ENCODE results near the gene ZNF700.
"Not testable (repeated sequence)": the region's sequence is repeated elsewhere in the genome, so short reads cannot be mapped to it uniquely, and the experiment has no call there.

The ZNF700 gene

DNA sequence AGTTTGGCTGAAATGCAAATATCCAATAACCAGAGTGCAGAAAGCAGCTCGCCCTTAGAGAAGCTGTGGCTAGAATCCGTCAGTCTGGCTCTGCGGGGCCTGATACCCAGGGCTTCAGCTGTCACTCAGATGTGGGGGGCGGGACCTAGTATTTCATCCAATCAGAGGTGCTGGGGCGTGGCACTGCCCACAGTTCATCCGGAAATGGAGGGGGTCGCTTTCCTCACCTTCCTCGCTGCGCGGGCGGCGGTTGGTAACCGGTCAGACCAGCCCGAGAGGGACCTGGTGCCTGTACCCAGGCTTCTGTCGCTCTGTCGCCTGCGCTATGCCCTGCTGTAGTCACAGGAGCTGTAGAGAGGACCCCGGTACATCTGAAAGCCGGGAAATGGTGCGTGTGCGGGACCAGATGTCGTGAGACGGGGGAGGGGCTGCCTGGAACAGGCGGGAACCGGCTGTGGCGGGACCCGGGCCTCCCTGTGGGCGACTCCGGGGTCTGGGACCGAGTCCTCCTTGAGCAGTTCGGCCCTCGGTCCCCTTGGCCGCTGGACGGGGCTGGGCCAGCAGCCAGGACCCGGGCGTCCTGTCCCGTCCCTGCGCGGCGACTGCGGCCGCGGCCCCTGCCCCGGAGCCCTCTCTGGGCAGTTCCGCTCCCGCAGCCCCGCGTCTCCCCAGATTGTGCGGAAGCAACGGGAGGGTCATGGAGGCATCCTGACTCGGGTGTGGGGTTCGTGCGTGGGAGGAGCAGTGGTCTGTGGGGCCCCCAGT lies at the start of gene ZNF700:
Gene ZNF700 (plus strand): TSS at position 222 of the 765 bp plus-strand sequence. CDS start 104 bp downstream, at position 326.
- DNase-seq = peak; percentile 92

DNA sequence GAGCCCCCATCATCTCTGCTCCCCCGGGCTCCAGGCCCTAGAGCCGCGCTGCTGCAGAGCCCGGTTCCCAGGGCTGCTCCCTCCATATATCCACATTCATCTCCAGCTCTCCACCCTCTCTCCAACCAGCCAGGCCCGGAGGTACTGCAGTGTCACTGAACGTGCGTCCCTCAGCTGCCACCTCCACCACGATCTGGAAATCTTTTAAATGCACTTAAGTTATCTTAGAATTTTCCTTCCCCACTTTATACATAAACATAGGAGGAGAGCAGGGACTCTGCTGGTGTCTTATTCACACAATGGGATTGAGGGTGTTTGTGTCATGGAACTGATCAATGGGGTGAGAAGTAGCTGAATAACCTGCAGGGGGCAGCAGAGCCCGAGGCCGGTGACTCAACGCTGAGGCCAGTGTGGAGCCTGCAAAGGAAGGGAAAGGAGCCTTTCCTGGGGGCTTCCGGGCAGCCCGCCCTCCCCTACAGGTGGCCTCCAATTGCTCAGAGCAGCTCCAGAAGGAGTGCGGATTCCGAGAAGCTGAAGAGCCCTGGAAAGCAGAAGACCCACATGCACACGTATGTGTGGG lies 45.1 kb upstream of the ZNF700 start:
- peak; percentile 18 for DNase-seq

DNA sequence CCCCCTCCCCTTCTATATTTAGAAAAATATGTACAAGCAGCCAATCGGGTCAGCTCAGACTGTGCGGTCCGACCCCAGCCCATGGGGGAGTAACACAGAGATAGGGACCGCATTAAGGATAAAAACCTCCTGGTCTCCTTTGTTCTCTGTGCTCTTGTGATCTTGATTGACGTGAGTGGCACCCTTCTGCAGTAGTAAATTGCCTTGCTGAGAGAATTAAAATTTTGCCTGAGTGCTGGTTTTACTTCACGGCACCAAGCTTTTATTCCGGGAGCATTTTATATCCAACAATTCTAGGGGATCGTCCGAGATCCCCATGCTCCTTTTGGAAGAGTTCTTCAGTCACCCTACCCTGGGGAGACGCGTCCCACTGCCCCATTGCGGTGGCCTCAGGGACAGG lies 44.3 kb upstream of the ZNF700 start:
- DNase-seq = no peak

DNA sequence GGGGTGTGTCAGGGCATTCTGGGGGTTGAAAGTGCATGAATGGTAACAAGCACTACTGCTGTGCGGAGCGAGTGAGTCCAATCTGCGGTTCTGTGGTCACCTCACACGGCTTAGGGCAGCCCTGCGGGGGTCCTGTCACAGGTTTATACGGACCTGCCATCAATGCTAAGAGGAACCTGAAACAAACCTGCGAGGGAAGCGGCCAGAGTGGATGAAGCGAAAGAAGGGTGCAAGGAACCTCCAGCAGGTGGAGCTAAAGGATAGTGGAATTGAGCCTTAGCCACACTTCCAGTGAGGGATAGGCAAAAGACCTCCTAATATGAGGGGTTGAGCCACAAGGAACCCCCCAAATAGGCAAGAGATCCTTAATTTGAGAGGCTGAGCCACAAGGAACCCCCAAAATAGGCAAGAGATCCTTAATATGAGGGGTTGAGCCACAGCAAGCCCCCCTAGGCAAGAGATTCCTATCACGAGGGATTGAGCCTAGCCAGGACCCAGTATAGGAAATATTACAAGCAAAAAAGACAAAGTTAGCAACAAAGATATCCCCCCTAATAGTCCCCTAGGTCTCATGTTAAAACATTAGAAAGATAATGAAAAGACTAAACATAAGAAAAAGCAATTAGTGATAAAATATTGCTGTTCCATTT lies 43.6 kb upstream of the ZNF700 start:
- peak; percentile 59 for DNase-seq

DNA sequence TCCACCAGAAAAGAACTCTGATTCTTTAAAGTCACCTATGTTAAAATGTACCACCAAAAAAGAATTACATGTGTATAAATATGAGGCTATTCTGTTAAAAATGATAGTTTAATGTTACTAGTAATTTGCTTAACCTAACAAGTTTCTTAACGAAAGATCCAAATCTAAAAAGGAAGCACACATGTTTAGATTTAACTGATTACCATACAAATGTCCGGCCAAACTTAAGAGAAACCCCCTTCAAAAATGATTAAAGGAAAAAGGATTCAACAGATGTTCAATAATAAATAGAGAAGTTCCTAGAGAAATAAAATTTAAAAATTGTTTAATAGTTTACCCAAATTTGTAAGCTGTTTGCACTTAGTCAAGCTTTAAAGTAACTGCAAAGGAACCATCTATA lies 42.3 kb upstream of the ZNF700 start:
- no peak for DNase-seq

DNA sequence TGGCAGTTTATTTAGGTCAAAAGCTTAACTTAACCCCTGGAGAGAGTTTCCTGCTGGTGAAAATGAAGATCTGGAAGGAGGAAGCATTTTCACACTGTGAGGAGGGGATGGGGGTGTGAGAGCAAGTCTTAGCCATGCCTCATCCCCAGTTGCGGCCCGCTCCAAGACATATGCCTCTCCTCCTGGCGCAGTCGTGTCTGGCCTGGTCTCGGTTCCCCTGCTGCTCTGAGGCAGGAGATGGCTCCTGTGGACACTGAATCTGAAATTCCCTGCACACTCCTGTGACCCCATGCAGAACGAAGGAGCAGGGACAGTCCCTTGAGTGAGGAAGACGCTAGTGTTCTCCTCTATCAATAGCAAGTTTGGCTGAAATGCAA lies 37.7 kb upstream of the ZNF700 start:
- DNase-seq = no peak

DNA sequence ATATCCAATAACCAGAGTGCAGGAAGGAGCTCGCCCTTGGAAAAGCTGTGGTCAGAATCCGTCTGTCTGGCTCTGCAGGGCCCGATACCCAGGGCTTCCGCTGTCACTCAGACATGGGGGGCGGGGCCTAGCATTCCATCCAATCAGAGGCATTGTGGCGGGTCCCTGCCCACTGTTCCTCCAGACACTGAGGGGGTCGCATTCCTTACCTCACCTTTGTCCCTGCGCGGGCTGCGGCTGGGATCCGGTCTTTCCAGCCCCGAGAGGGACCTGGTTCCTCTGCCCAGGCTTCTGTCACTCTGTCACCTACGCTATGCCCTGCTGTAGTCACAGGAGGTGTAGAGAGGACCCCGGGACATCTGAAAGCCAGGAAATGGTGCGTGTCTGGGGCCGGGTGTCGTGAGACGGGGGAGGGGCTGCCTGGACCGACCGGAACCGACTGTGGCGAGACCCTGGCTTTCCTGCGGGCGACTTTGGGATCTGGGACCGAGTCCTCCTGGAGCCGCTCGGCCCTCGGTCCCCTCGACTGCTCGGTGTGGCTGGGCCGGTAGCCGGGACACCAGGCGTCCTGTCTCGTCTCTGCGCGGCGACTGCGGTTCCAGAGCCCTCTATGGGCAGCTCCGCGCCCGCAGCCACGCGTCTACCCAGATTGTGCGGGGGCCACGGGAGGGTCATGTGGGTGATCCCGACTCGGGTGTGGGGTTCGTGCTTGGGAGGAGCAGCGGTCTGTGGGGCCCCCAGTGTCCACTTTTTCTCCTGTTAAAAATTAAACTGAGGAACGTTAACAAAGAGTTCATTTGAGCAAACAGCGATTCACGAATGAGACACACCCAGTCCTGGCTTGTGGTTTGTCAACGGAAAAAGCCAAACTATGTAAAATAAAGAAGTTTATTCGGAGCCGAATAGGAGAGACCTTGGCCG lies 37.0 kb upstream of the ZNF700 start, which contains the start of gene ZNF69:
Gene ZNF69 (plus strand): TSS at position 172 of the 921 bp plus-strand sequence. CDS start 142 bp downstream, at position 314.
- peak; percentile 61 for DNase-seq

DNA sequence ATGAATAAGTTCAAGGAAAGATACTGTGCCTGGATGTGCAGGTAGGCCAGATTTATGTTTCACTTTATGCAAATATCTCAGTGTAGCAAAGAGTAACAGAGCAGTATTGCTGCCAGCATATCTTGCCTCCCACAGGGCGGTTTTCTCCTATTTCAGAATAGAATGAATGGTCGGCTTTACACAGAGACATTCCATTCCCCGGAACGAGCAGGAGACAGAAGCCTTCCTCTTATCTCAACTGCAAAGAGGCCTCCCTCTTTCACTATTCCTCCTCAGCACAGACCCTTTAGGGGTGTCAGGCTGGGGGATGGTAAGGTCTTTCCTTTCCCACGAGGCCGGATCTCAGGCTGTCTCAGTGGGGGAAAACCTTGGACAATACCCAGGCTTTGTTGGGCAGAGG lies 35.0 kb upstream of the ZNF700 start:
- DNase-seq = not testable (repeated sequence)

DNA sequence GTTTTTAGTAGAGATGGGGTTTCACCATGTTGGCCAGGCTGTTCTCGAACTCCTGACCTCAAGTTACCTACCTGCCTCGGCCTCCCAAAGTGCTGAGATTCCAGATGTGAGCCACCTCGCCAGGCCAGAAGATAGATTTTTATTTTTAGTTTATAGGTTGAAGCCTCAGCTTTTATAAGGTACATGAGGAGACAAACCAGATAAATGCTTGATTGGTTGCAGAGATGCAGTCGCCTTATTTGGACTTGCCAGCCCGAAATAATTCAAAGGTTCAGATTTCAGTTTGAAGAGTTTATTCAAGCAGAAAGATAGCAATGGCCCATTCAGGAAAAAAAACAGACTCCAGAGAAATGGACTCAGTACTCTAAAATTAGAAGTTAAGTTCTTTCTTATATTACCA lies 34.3 kb upstream of the ZNF700 start:
- no peak for DNase-seq

DNA sequence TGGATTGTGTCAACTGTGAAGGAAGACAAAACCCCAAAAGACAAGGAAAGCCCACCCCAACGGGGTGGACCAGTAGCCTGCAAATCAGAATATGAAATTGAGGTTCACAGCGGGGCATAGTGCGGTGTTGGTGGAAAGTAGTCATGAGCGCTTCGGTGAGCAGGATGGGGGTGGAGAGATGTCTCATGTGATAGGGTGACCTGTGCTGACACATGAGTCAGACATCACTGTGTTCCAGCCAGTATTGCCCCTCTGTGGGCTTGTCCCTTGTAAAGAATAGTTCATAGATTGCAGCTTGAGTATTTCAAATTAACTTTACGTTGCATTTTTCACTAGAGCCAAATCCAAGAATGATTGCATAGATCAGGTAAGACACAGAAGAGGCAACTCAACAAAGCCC lies 30.1 kb upstream of the ZNF700 start:
- DNase-seq = no peak

DNA sequence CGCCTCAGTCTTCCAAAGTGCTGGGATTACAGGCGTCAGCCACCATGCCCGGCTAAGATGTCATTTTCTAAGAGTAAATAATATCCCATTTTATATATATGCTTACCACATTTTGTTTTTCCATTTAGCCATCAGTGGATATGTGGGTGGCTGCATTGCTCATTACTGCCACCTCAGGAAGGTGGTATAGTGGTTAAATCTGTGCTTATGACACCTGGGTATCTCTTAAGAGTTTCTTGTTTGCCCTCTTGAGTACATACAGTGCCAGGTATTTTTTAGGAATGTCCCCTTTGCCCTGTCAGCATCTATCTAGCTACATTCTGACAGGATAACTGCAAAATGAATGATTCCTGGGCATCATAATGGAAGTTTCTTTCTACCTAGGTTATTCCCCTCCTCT lies 22.7 kb upstream of the ZNF700 start:
- no peak for DNase-seq

DNA sequence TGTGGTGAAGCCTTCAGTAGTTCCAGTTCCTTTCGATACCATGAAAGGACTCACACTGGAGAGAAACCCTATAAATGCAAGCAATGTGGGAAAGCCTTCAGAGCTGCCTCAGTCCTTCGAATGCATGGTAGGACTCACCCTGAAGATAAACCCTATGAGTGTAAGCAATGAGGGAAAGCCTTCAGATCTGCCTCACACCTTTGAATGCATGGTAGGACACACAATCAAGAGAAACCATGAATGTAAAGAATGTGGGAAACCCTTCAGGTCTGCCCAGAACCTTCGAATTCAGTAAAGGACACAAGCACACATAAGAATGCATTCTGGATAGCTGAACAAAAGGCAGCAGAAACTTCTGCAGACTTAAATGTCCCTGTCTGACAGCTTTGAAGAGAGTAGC lies 19.0 kb upstream of the ZNF700 start:
- no peak for DNase-seq

DNA sequence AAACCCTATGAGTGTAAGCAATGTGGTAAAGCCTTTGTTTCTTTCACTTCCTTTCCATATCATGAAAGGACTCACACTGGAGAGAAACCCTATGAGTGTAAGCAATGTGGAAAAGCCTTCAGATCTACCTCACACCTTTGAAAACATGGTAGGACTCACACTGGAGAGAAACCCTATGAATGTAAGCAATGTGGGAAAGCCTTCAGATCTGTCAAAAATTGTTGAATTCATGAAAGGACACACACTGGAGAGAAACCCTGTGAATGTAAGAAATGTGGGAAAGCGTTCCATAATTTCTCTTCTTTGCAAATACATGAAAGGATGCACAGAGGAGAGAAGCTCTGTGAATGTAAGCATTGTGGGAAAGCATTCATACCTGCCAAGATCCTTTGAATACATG lies 13.0 kb upstream of the ZNF700 start:
- not testable (repeated sequence) for DNase-seq

DNA sequence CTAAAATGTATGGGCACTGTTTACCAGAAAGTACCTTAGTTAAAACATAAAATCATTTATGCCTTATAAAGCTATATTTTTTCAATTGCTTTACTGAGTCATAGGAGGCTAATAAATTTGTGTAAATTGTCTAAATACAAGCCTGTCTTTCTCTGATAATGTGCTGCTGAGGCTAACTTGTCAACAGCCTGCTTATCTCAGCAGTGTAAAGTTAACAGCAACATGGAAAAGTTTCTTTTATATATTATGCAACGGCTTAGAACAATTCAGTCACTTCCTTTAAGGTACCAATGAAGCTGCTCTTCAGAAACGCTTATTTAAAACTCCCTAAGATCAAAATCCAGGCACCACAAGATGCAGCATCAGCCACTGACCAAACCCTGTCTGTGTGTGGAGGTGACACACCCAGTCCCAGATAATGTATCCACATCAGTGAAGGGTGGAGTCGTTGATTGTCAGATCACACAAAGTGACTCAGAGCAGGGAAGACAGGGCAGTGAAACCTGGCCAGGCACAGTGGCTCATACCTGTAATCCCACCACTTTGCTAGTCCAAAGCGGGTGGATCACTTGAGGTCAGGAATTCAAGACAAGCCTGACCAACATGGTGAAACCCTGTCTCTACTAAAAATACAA lies 10.4 kb upstream of the ZNF700 start:
- DNase-seq = not testable (repeated sequence)

DNA sequence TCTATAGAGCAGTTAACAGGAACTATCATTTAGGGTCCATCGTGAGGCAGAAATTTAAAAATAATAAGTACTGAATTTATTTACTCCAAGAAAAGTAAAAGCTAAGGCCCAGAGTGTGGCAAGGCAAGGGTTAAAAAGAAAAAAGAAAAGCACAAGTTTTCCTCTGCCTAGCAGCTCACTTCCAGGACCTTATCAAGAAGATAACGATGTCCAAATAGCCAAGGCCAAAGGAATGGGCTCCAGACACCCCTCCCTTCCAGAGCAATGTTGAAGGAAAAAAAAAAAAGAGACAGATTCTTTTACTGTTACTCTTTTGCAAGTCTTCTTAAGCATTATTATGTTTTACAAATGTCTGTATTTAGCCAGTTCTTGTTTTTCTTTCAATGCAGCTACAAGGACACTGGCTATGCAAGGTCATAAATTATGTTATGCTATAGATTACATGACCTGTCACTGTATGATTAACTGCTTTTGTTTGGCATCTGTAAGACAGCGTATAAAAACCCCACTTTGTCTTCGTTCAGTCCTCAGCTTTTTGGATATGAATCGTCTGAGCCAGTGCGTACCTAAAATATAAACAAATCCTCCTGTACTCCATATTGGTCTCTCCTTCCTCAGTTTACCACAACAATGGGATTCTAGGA lies 2.9 kb upstream of the ZNF700 start:
- no peak for DNase-seq

DNA sequence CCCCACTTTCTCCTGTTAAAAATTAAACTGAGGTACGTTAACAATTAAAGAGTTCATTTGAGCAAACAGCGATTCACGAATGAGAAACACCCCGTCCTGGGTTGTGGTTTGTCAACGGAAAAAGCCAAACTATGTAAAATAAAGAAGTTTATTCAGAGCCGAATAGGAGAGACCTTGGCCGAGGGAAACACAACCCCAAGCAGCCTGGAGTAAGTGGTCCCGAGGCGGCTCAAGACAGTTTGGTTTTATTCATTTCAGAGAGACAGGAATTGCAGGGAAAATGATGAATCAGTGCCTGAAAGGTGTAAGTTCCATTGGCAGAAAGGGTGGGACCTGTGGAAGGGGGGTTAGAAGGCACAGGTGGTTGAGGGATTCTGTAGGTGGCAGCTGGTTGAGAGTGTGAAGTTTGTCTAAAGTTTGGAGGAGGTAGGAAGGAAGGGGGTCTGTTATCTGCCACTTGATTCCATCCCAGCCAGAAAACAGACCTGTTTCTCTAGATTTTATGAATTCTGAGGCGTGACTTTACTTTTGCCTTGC lies 812 bp downstream of the ZNF700 start:
- DNase-seq = not testable (repeated sequence)

DNA sequence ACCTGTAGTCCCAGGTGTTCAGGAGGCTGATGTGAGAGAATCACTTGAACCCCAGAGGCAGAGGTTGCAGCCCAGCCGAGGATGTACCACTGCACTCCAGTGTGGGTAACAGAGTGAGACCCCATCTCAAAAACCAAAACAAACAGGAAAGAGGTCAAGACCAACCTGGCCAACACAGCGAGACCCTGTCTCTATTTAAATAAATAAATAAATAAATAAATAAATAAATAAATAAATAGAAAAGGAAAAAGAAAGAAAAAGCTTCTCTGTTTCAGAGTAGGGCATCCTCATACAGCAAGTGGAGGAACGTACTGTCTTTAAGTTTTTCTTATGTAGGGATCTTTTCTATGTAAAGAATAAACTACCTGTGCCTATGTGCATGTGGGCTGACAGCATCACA lies 2.3 kb downstream of the ZNF700 start:
- no peak for DNase-seq

DNA sequence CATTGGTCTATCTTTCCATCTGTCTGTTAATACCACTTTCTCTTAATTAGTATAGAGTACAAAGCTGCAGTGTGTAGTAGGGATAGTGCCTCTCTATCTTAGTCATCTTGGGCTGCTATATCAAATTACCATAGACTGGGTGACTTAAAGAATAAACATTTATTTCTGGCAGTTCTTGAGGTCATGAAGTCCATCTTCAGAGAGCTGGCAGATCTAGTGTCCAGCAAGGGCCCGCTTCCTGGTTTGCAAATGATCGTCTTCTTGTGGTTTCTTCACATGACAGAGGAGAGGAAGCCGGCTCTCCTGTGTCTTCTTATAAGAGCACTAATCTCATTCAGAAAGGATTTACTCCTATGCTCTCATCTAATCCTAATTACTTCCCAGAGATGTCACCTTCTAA lies 6.1 kb downstream of the ZNF700 start:
- no peak for DNase-seq

DNA sequence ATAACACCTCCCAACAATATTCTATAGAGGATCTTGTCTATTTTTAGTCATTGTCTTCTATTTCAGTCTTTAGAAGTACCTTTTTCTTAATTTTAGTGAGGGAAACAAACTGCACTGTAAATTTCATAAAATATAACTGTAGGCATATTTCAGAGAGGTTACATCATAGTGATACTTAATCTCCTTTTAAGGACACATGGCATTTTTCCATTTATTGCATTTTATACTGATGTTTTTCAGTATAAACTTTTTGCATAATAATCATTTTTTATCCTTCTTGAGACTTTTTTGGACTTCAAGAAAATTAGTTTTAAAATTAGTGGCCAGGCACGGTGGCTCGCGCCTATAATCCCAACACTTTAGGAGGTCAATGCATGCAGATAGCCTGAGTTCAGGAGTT lies 6.6 kb downstream of the ZNF700 start:
- DNase-seq = no peak

DNA sequence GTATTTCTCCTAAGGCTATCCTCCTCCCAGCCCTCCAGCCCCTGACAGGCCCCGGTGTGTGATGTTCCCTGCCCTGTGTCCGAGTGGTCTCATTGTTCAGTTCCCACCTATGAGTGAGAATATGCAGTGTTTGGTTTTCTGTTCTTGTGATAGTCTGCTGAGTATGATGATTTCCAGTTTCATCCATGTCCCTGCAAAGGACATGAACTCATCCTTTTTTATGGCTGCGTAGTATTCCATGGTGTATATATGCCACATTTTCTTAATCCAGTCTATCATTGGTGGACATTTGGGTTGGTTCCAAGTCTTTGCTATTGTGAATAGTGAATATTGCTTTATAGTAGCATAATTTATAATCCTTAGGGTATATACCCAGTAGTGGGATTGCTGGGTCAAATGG lies 10.9 kb downstream of the ZNF700 start:
- DNase-seq = not testable (repeated sequence)

DNA sequence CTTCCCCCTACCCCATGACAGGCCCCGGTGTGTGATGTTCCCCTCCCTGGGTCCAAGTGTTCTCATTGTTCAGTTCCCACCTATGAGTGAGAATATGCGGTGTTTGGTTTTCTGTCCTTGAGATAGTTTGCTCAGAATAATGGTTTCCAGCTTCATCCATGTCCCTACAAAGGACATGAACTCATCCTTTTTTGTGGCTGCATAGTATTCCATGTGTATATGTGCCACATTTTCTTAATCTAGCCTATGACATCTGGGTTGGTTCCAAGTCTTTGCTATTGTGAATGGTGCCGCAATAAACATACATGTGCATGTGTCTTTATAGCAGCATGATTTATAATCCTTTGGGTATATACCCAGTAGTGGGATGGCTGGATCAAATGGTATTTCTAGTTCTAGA lies 13.5 kb downstream of the ZNF700 start:
- DNase-seq = not testable (repeated sequence)
